Fibroblast of skin of right quadriceps (primary cell): ENCODE measurements around the gene SFMBT2.
"Not testable (repeated sequence)": the region's sequence is repeated elsewhere in the genome, so short reads cannot be mapped to it uniquely, and the experiment has no call there.

ENCODE experiments used
- DNase-seq: peaks from one replicate; pipeline ENCODE4 v3.0.0-alpha.2; 2013

Gene SFMBT2

GRCh38 chr10:7209458-7209857 is 201.4 kb downstream of the SFMBT2 start:
- DNase-seq: no peak

GRCh38 chr10:7206412-7207100 is 204.3 kb downstream of the SFMBT2 start:
- DNase-seq: no peak

- DNase-seq: no peak
Observed at GRCh38 chr10:7205656-7206055, 205.2 kb downstream of the SFMBT2 start.

GRCh38 chr10:7202793-7203355 is 208.0 kb downstream of the SFMBT2 start:
- no peak for DNase-seq

- DNase-seq: peak; percentile 39
Observed at GRCh38 chr10:7199152-7199760, 211.6 kb downstream of the SFMBT2 start.

GRCh38 chr10:7196284-7196683 is 214.6 kb downstream of the SFMBT2 start:
- DNase-seq: no peak

- DNase-seq: no peak
Observed at GRCh38 chr10:7195118-7195517, 215.7 kb downstream of the SFMBT2 start.

GRCh38 chr10:7194571-7194970 is 216.3 kb downstream of the SFMBT2 start:
- no peak for DNase-seq

GRCh38 chr10:7193369-7193768 is 217.5 kb downstream of the SFMBT2 start:
- no peak for DNase-seq

- no peak for DNase-seq
Observed at GRCh38 chr10:7192831-7193361, 217.9 kb downstream of the SFMBT2 start.

- DNase-seq: no peak
Observed at GRCh38 chr10:7192061-7192460, 218.8 kb downstream of the SFMBT2 start.

GRCh38 chr10:7190772-7191171 is 220.1 kb downstream of the SFMBT2 start:
- DNase-seq: not testable (repeated sequence)

GRCh38 chr10:7189909-7190308 is 220.9 kb downstream of the SFMBT2 start:
- DNase-seq: no peak

- no peak for DNase-seq
Observed at GRCh38 chr10:7188456-7189050, 222.3 kb downstream of the SFMBT2 start.

GRCh38 chr10:7186387-7187018 is 224.3 kb downstream of the SFMBT2 start:
- peak; percentile 31 for DNase-seq

GRCh38 chr10:7185367-7185690 is 225.5 kb downstream of the SFMBT2 start:
- DNase-seq: no peak

- no peak for DNase-seq
Observed at GRCh38 chr10:7184660-7185366, 226.0 kb downstream of the SFMBT2 start.

- not testable (repeated sequence) for DNase-seq
Observed at GRCh38 chr10:7184116-7184515, 226.7 kb downstream of the SFMBT2 start.

GRCh38 chr10:7182327-7182726 is 228.5 kb downstream of the SFMBT2 start:
- DNase-seq: not testable (repeated sequence)

- DNase-seq: no peak
Observed at GRCh38 chr10:7181420-7181819, 229.4 kb downstream of the SFMBT2 start.

- DNase-seq: no peak
Observed at GRCh38 chr10:7179536-7179935, 231.3 kb downstream of the SFMBT2 start.

- no peak for DNase-seq
Observed at GRCh38 chr10:7173948-7174347, 236.9 kb downstream of the SFMBT2 start.

GRCh38 chr10:7171825-7172224 is 239.0 kb downstream of the SFMBT2 start:
- DNase-seq: no peak
